Raji (cell line): ENCODE measurements around the gene CARD19.

Experiments
- POLR2A ChIP-seq: IDR thresholded peaks from 2 replicates; pipeline ENCODE4 v1.6.1; 2011; ENCODE audit warnings: low read depth, low read length, control low read depth; ENCODE audit not compliant: insufficient read depth

The CARD19 gene

GRCh38 chr9:93090091-93090655 is 5.8 kb upstream of the CARD19 start:
- TF ChIP-seq POLR2A, result no peak

GRCh38 chr9:93091056-93091452 is 5.0 kb upstream of the CARD19 start:
- TF ChIP-seq POLR2A, result no peak

- TF ChIP-seq POLR2A, result no peak
These were observed 4.5 kb upstream of the CARD19 start for GRCh38 chr9:93091453-93092081.

- no peak for TF ChIP-seq POLR2A
These were observed 3.6 kb upstream of the CARD19 start for GRCh38 chr9:93092251-93092991.

- TF ChIP-seq POLR2A, result no peak
These were observed 2.7 kb upstream of the CARD19 start for GRCh38 chr9:93093127-93093876.

GRCh38 chr9:93093877-93094657 is 1.9 kb upstream of the CARD19 start:
- TF ChIP-seq POLR2A, result no peak

GRCh38 chr9:93094658-93095204 is 1.3 kb upstream of the CARD19 start:
- peak; percentile 26; the same call in 1 of the 2 replicates for TF ChIP-seq POLR2A

- TF ChIP-seq POLR2A, result peak; percentile 56; the same call in 1 of the 2 replicates
These were observed 549 bp upstream of the CARD19 start for GRCh38 chr9:93095205-93096130.

- TF ChIP-seq POLR2A, result no peak
These were observed 880 bp downstream of the CARD19 start for GRCh38 chr9:93096811-93097382.

GRCh38 chr9:93097511-93098201 is 1.6 kb downstream of the CARD19 start:
- TF ChIP-seq POLR2A, result no peak

- no peak for TF ChIP-seq POLR2A
These were observed 2.4 kb downstream of the CARD19 start for GRCh38 chr9:93098236-93098946.
